GM12878 (cell line): ENCODE data around the gene TSPYL6. TPM values are rescaled to one million over a fixed set of nuclear protein-coding genes. Genes with fewer than 3 reads are reported as not detected.

Experiments used
- ATAC-seq: fragments of 200-7000 bp; cut with Tn5 transposase; 3 replicates; pipeline ENCODE4 v1.9.1; 2020; ENCODE audit warnings: mild to moderate bottlenecking, moderate library complexity
- BruUV-seq: library from RNA; stranded (reverse); fragments of 400-500 nt; replicated peaks from 2 replicates; lab custom pipeline; 2021; lab: Mats Ljungman, UMichigan
- CTCF ChIA-PET: fragments of 300-600 bp; sonication (Branson Sonifier 250); formaldehyde crosslinking; extraction: SDS; loops from one replicate; lab custom pipeline; 2021; ENCODE audit warnings: inconsistent platforms; lab: Yijun Ruan, JAX
- POLR2A ChIA-PET: fragments of 350-600 bp; formaldehyde crosslinking; extraction: SDS; loops from one replicate; lab custom pipeline; 2021; ENCODE audit warnings: inconsistent platforms; lab: Charles Lee
- RAD21 ChIA-PET: fragments of 300-600 bp; sonication (Branson Sonifier 250); formaldehyde crosslinking; loops from one replicate; lab custom pipeline; 2023; ENCODE audit warnings: antibody characterized with exemption; ENCODE audit not compliant: unreplicated experiment; lab: Charles Lee
- SMC1A ChIA-PET: fragments of 300-600 bp; sonication (Branson Sonifier 250); formaldehyde crosslinking; loops from one replicate; lab custom pipeline; 2023; ENCODE audit not compliant: unreplicated experiment, uncharacterized antibody; lab: Charles Lee
- DNase-seq: peaks from one replicate; pipeline ENCODE4 v3.0.0-alpha.2; 2011; ENCODE audit warnings: low read depth, low spot score
- FAIRE-seq: peaks from 3 replicates; lab custom pipeline; 2011; peaks lifted over from hg19 to GRCh38; lab: Jason Lieb, UNC
- H2AFZ ChIP-seq: 2 replicates; pipeline ENCODE4 v1.6.0; 2011; ENCODE audit warnings: low read depth, low read length, control low read depth; ENCODE audit not compliant: control insufficient read depth
- H3K27ac ChIP-seq: 2 replicates; pipeline ENCODE4 v1.5.1; 2011; ENCODE audit warnings: control low read depth; ENCODE audit not compliant: control insufficient read depth, insufficient read depth
- H3K27me3 ChIP-seq, 2 experiments: replicated peaks in 1 of 2; 2 replicates each; pipeline versions ENCODE4 v1.6.0 to v1.6.1; 2011; ENCODE audit warnings: low read length in 1 of 2; ENCODE audit not compliant: control insufficient read depth in 2 of 2, insufficient read depth in 2 of 2
- H3K36me3 ChIP-seq, 2 experiments: 2 replicates each; pipeline ENCODE4 v1.5.1; 2011; ENCODE audit warnings: low read length in 1 of 2; ENCODE audit not compliant: control insufficient read depth in 2 of 2, insufficient read depth in 2 of 2
- H3K4me1 ChIP-seq: 2 replicates; pipeline ENCODE4 v1.6.1; 2011; ENCODE audit warnings: mild to moderate bottlenecking, low read length, moderate library complexity, mixed read lengths; ENCODE audit not compliant: control insufficient read depth, insufficient read depth
- H3K4me2 ChIP-seq: 2 replicates; pipeline ENCODE4 v1.6.0; 2011; ENCODE audit warnings: control low read depth; ENCODE audit not compliant: control insufficient read depth, insufficient read depth
- H3K4me3 ChIP-seq: fragments of 200-600 bp; sonication (generic); 2 replicates; pipeline ENCODE4 v1.5.1; 2016
- H3K79me2 ChIP-seq: 2 replicates; pipeline ENCODE4 v1.6.0; 2011; ENCODE audit warnings: low read length; ENCODE audit not compliant: control insufficient read depth, insufficient read depth
- H3K9ac ChIP-seq: 2 replicates; pipeline ENCODE4 v1.8.0; 2011; ENCODE audit warnings: low read length, control low read depth, mixed read lengths; ENCODE audit not compliant: control insufficient read depth, insufficient read depth
- H3K9me3 ChIP-seq: replicated peaks from 3 replicates; pipeline ENCODE4 v1.5.1; 2011; ENCODE audit warnings: mild to moderate bottlenecking, low read length; ENCODE audit not compliant: control insufficient read depth, insufficient read depth
- H4K20me1 ChIP-seq: 2 replicates; pipeline ENCODE4 v1.6.0; 2011; ENCODE audit not compliant: control insufficient read depth, insufficient read depth
- ATF3 ChIP-seq: IDR thresholded peaks from 2 replicates; pipeline ENCODE4 v1.6.1; 2011; ENCODE audit warnings: low read depth, mild to moderate bottlenecking, low read length, moderate library complexity, borderline replicate concordance; ENCODE audit errors: extremely low read depth
- CEBPZ ChIP-seq: fragments of 150-350 bp; IDR thresholded peaks from 2 replicates; pipeline ENCODE4 v1.6.1; 2016; ENCODE audit warnings: low read depth, low read length
- MEF2B ChIP-seq: fragments of 450-650 bp; IDR thresholded peaks from 2 replicates; pipeline ENCODE4 v1.6.1; 2018; ENCODE audit warnings: mild to moderate bottlenecking, moderate library complexity; ENCODE audit not compliant: partially characterized antibody, poor library complexity, severe bottlenecking
- NR2C2 ChIP-seq: IDR thresholded peaks from 2 replicates; pipeline ENCODE4 v1.6.1; 2011; ENCODE audit warnings: borderline replicate concordance, low read depth; ENCODE audit not compliant: control insufficient read depth, insufficient read length
- RCOR1 ChIP-seq: conservative IDR thresholded peaks from 2 replicates; pipeline ENCODE4 v1.6.1; 2012; ENCODE audit warnings: low read depth, low read length, improper control_type of control experiment
- WGBS: methylation state at CpG from one replicate; pipeline ENCODE4 v1.1.6; 2016; ENCODE audit warnings: low lambda C conversion rate; ENCODE audit not compliant: insufficient replicate concordance, insufficient coverage; ENCODE audit errors: missing lambda C conversion rate; 5-methylcytosine and 5-hydroxymethylcytosine counted together
- in situ Hi-C: fragments of 300-500 bp; cut with MboI; formaldehyde crosslinking; loops from 9 replicates; pipeline ENCODE4 v1.14.3; 2018; ENCODE audit warnings: mixed read lengths
- intact Hi-C: fragments of 100-400 bp; cut with micrococcal nuclease; formaldehyde crosslinking; loops from one replicate; pipeline ENCODE4 v1.14.2; 2022; ENCODE audit not compliant: unreplicated experiment
- polyA plus RNA-seq, 11 experiments: library from polyadenylated mRNA; depleted of rRNA in 4 of 11; unstranded in 6 of 11; stranded (reverse) in 5 of 11; fragments of >200 nt; fragmentation: Nextera tagmentation in 4 of 11; fragmentation: Illumina TruSeq in 1 of 11; extraction: Ambion mirVana in 4 of 11; extraction: Trizol in 1 of 11; gene quantifications; 1 replicate in 1 of 11; 2 replicates in 10 of 11; pipeline versions ENCODE4 v1.2.1 to v1.2.3, GENCODE V29; 2011 to 2016; ENCODE audit warnings: inconsistent platforms in 2 of 11, missing spikeins in 2 of 11, low read depth in 1 of 11
- total RNA-seq, 4 experiments: library from RNA; depleted of rRNA in 3 of 4; stranded (reverse); fragments of >200 nt in 3 of 4; fragmentation: Illumina TruSeq in 1 of 4; extraction: Trizol in 1 of 4; gene quantifications; 2 replicates each; pipeline versions ENCODE4 v1.2.1 to v1.2.3, GENCODE V29; 2013 to 2021

Gene TSPYL6
- total and polyA plus RNA-seq, 10 of the 15 experiments (the other 5 are each of a cell fraction or from before 2014, with no cell fraction given): not detected

GRCh38 chr2:54226260-54226659 is 29.8 kb downstream of the TSPYL6 start (continued):
- TF ChIP-seq ATF3: no peak
- no peak for TF ChIP-seq NR2C2

- Histone ChIP-seq H3K9me3 (no peaks in the 10 kb centered on the region), H3K4me2 (no peak overlapping the region), H3K27me3 (no peaks in the 10 kb centered on the region), H2AFZ (no peak overlapping the region), H3K27ac (no peak overlapping the region), H3K36me3 (no peaks in the 10 kb centered on the region), H4K20me1 (no peaks in the 10 kb centered on the region), H3K4me1 (no peaks in the 10 kb centered on the region), H3K9ac (no peak overlapping the region), H3K4me3 (no peak overlapping the region), H3K79me2 (no peaks in the 10 kb centered on the region)
- CTCF ChIA-PET: no interaction called here
- ATAC-seq: no peak
- 70% methylated on average over 2 of the region's 2 CpGs for WGBS
- POLR2A ChIA-PET: interaction anchor here (0.5 kb wide), 1 partner anchor 25 kb away, joined by 4 read pairs; no protein-coding TSS in a partner anchor
- SMC1A ChIA-PET: no interaction called here
- intact Hi-C loops (no loop called here), in situ Hi-C loops (no loop called here)
- TF ChIP-seq RCOR1 (no peak), CEBPZ (no peak), MEF2B (no peak)
- BruUV-seq: no TSS peak
- RAD21 ChIA-PET: no interaction called here
- no peak for FAIRE-seq
- DNase-seq: no peak
Measured at GRCh38 chr2:54224997-54225396, 31.0 kb downstream of the TSPYL6 start.
